GM23338 (cell line): ENCODE measurements around the gene EDEM3.

Experiments
- CTCF ChIP-seq, 2 experiments: fragments of 200-600 bp in 1 of 2; sonication (generic) in 1 of 2; conservative IDR thresholded peaks; 2 replicates each; pipeline versions ENCODE4 v1.5.1 to v1.6.1; 2016 to 2017; ENCODE audit warnings: antibody characterized with exemption in 2 of 2, low read depth in 2 of 2, mild to moderate bottlenecking in 2 of 2, moderate library complexity in 1 of 2
- POLR2AphosphoS5 ChIP-seq: IDR thresholded peaks from 2 replicates; pipeline ENCODE4 v1.6.1; 2016; ENCODE audit warnings: antibody characterized with exemption, low read depth

DNA sequence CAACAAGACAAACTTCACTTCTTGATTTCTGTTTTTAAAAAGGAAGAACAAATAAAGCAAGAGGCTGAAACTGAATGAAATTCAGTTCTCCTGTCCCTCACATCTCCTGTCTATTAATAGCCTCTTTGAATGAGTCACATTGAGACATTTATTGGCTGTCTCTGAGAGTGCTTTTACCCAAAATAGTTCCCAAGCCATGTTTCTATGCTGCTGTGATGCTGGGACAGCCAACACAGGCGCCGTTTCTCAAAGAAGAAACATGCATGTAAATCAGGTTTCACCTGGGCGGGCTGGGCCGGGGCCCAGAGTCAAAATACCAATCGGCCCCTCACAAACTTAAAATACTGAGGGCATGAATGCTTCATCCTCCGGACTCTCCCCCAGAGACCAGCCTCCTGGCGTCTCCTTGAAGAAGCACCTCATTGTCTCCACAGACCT, 105.2 kb downstream of the EDEM3 start:
- TF ChIP-seq CTCF (conservative IDR thresholded peaks at IDR 0.05; ENCODE audit: low read depth in 2 of 2), result no peak
- no peak for TF ChIP-seq POLR2AphosphoS5
